GM10847 (cell line): ENCODE measurements around the gene SMDT1.
"Not testable (repeated sequence)": the region's sequence is repeated elsewhere in the genome, so short reads cannot be mapped to it uniquely, and the experiment has no call there.

Experiments
- POLR2A ChIP-seq: IDR thresholded peaks from 2 replicates; pipeline ENCODE4 v1.6.1; 2011; ENCODE audit not compliant: insufficient read length; ENCODE audit errors: extremely low read depth

Gene SMDT1

DNA sequence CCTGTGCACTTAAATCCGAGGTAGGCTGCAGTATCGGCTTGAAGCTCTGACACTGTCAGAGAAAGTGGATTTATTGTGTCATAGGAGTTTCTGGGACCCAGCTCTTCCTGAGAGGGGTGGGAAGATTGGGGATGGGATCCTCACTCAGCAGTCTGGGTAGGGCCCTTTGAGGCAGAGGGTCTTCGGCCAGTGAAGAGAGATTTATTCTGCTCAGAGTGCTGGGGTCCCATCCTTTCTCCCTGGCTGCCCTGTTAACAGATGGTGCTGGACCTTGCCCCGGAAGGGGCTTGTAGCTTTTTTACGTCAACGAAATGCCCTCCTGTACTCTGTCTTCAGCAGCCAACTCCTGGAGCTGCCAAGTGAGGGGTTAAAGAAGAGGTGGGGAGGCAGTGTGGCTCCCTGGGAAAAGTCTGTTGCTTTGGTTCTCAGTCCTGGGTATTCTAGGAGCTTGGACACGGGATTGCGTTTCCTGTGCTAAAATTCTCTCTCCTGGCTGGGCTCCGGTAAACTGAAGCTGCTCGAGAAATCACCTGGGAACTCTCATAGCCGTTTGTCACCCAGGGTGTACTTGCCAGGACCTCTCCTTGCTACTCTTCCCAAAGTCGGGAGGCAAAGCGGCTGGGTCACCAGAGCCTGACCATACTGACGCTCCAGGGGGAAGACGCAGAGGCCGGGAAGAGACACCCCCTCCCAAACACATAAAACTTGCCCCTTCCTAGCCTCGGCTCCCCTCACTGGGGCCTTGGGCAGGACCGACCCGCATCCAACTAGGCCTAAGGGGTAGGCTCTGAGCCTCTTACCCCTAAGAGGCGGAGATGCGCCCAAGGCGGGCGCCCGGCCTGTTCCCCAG, 806 bp upstream of the SMDT1 start:
- no peak for TF ChIP-seq POLR2A

DNA sequence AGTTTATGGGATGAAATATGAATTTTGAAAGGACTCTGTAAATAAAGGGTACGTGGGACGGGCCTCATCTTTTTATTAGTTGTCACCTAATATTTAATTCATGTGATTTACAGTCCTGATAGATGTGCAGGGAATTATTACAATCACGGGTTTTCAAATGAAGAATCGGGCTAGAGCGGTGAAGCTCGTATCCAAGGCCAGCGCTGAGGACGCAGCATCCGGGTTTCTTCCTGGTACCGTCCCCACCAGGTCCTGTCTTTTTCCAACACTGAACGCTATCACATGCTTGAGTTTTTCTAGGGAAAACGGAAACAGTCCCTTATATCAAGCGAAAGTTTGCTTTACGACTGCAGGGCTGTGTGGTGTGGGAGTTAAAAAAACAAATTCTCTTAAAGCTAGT, 787 bp downstream of the SMDT1 start:
- TF ChIP-seq POLR2A = no peak

DNA sequence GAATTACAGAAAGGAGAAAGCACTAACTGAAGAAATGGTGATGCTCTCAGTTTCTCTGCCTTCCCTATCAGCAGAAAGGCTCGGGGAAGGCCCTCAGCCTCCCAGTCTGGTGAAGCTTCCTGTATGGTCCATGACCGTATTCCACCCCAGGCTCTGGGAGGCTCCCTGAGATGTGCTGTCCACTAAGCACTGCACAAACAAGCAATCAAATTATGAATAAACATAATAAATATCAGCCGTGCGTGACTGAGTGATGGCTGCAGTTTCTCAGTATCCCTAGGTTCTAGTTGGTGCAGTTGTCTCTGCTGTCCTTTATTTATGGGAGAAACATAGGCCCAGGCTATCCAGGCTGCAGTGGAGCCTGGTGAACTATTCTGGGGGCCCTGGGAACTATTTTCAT, 3.6 kb downstream of the SMDT1 start:
- TF ChIP-seq POLR2A = no peak

DNA sequence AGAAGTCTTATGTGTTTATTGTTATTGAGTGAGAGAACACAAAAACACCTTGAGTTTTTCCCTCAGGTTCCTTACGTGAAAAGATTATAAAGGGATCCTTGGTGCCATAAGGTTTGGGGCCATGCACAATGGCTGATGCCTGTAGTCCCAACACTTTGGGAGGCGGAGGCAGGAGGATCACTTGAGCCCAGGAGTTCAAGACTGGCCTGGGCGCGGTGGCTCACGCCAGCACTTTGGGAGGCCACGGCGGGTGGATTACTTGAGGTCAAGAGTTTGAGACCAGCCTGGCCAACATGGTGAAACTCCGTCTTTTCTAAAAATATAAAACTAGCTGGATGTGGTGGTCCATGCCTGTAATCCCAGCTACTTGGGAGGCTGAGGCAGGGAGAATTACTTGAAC, 5.4 kb downstream of the SMDT1 start:
- no peak for TF ChIP-seq POLR2A

DNA sequence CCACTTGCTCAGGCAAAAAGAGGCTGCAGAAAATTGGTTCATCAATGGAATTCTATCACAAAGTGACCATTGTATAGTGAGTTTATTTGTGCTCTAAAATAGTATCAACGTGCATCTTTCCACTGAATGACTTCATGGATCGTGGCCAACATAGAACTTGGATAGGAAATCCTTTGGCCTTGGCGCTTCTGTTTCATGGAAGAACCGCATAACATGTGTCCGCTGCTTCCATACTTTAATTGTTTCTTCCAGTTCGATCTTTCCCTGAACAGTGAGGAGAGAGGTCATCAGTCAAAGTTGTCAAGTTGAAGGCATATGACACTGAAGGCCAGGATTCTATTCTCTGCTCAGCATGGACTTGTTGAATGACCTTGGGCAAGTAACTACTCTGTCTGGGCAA, 6.6 kb downstream of the SMDT1 start:
- no peak for TF ChIP-seq POLR2A

DNA sequence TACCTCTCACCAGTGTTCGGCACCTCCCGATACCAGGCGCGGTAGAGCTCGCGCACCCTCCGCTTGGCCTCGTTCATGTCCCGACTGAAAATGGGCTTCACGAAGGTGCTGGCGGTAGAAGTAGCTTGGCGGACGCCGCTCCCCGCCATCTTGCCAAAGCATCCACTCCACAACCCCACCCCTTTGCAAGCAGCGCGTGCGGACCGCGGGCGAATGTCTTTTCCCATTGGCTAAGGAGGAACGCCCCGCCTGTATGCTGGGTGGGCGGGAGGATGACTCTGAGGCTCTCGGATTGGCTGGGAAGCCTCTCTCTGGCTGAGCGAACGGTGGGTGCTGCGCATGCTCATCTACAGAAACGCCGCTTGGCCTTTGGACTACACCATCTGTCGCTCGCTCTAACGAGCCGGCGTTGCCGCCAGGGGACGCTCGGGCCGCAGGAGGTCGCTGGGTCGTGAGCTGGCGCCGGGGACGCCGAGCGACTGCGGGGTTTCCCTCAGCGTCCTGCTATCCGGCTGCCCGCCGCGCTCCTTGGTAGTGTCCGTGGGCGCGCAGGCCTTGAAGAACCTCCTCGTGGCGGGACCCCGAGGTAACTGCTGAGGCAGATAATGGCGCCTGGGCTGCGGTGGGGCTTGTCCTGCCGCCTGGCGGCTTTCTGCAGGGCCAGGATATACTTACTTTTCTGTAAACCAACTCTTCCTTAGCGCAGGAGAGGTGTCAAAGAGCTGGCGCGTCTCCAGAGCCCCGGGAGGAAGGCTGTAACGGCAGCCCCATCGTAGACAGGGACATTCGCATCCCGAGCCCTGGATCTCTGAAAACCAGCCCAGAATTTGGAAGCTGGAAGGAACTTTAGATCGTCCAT, 11.3 kb downstream of the SMDT1 start, which contains the start of gene NDUFA6:
TSS of gene NDUFA6 (minus strand) at position 177 of the 859 bp plus-strand sequence. CDS start at position 149, 28 bp downstream.
- peak; percentile 65 for TF ChIP-seq POLR2A

DNA sequence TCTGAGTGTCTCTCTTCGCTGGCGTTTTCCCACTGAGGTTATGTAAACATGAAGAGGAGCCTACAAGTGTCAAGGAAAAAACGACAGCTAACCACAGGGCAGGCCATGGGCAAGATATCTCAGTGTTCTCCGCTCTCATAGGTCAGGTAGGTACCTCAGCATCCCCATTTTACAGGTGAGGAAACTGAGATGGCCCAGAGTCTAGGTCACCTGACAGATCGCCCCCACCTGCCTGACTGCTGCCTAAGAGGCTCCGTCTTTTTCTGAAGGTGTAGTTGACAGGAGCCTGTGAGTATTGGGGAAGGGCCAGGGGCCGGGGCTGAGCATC, 11.9 kb downstream of the SMDT1 start:
- no peak for TF ChIP-seq POLR2A

DNA sequence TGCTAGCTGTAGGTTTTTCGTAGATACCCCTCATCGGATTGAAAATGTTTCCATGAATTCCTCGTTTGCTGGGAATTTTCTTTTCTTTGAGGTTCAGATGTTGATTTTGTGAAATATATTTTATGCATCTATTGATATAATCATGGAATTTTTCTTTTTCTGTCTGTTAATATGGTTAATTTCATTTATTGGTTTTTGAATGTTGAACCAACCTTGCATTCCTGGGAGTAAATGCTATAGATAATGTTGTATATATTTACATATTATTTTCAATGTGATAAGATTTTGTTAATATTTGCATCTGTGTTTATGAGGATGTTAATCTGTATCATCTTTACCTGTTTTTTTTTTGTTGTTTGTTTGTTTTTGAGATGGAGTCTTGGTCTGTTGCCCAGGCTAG, 21.7 kb downstream of the SMDT1 start:
- TF ChIP-seq POLR2A = no peak

DNA sequence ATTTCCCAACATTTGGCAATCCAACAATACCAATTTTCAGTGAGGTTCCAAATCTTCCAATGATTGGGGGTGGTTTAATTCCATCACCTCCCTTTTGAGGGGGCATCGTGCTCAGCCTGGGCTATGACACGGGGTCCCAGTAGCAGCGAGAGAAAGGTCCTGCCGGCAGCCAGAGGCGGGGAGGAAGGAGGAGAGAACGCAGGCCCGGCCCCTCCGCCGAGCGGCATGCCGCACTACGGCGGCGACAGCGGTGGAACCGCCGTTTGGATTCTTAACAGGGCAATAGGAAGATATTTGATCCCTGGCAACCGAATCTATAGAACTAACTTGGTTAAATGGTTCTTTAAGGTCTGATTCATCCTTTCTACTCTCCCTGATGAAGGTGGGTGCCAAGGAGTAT, 29.3 kb downstream of the SMDT1 start:
- TF ChIP-seq POLR2A = no peak

DNA sequence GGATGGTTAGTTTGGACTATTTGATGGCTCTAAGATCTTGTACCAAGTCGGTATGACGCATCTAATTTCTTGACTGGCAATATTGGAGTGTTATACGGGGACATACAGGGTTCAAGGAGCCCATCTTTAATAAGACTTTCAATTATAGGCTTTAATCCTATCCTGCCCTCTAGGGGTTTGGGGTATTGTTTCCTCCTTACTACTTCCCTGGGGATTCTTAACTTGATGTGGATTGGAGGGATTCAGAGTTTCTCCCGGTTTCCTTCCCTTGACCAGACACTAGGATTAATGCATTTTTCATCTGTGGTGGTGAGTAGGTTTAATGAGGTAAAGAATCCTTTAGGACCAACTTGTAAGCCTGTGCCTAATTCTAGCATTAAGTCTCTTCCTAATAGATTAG, 32.3 kb downstream of the SMDT1 start:
- TF ChIP-seq POLR2A = no peak

DNA sequence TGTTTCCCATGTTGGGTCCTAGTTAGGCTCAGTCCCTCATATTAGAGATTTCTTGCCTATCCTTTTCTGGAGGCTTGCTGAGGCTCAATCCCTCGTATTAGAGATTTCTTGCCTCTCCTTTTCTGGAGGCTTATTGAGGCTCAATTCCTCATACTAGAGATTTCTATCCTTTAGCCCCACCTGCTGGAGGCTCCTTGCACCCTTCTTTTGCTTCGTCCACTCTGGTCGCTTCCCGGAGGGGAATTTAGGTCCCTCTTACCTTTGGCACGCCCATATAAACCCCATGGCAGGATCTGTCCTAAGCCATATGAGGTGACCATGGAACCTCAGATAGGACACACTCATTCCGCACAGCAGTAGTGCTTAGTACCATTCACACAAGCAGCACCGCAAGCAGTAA, 35.2 kb downstream of the SMDT1 start:
- no peak for TF ChIP-seq POLR2A

DNA sequence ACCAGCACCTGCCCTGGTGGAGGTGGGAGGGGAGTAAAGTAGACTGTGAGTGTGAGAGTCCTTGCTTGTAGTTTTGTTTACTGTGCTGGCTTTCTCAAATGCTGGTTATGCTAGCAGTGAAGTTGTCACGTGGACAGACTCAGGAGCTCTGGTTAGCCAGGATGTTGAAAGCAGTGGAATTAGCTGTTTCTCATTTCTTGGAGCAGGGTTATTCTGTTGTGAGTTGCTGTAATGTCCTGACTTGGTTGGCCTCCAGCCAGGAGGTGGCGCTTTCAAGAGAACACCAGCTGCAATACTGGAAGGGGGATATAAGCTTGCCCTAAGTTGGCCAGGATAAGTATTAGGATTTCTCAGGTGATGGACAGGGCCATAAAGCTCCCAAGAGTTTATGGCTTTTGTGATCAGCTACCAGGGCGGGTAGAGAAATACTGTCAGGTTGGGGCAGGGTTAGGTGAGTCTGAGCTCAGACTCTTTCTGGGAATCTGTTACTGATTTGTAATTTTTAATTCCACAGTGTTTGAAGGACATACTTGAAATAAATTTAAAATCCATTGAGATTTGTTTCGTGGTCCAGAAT, 37.4 kb downstream of the SMDT1 start:
- no peak for TF ChIP-seq POLR2A

DNA sequence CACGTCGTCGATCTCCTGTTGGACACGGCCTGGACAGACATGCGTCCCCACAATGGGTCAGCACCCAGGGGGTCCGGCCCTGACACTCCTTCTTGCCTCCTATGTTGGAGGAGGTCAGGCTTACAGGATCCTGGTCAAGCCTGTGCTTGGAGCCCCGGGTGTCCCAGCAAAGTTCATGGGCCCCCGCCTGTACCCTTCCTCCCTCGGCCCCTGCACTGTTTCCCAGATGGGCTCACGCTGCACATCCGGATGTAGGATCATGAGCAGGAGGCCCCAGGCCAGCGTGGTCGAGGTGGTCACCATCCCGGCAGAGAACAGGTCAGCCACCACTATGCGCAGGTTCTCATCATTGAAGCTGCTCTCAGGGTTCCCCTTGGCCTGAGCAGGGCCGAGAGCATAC, 48.1 kb downstream of the SMDT1 start:
- TF ChIP-seq POLR2A = no peak

DNA sequence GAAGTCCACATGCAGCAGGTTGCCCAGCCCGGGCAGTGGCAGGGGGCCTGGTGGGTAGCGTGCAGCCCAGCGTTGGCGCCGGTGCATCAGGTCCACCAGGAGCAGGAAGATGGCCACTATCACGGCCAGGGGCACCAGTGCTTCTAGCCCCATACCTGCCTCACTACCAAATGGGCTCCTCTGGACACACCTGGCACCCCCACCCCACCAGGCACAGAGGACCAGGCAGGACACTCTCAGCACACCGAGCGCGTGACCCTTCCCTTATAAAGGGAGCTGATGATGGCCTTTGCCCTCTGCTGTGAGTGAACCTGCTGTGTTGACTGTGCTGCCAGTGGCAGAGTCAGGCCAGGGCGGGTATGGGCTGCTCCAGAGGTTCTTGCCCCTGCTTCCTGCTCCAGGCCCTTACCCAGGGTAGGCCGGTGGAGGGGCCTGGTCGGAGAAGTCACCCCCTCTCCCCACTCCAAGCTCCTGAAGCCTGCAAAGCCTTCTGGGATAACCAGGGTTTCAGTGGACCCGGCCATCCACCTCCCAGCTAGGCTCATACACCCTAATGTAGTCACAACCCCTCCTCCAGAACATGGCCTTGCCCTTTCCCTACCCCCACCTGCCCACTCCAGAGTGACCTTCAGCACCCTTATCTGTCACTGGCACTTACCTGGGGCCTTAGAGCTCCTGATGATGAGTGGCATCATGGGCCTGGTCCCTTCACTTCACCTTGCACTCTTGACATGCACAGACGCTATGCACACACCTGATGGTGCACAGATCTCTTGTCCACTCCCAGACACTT, 51.3 kb downstream of the SMDT1 start, which contains the start of gene CYP2D6:
TSS of gene CYP2D6 (minus strand) at position 172 of the 793 bp plus-strand sequence. CDS start at position 153, 19 bp downstream.
- not testable (repeated sequence) for TF ChIP-seq POLR2A

DNA sequence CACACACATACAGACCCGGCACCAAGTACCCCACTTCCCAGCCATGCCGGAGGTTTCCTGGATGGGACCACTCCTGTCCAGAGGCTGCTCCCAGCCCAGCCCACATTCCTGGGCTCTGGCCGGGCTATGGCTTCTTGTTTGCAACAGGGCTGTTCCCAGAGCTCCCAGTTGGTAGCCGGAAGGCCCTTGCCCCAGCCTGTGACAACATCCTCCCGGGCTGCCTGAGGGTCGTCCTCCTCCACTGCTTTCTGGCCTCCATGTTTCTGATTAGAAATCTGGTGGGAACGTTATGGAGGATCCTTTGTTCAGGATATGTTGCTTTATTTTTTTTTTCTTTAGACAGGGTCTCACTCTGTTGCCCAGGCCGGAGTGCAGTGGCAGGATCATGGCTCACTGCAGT, 52.1 kb downstream of the SMDT1 start:
- no peak for TF ChIP-seq POLR2A

DNA sequence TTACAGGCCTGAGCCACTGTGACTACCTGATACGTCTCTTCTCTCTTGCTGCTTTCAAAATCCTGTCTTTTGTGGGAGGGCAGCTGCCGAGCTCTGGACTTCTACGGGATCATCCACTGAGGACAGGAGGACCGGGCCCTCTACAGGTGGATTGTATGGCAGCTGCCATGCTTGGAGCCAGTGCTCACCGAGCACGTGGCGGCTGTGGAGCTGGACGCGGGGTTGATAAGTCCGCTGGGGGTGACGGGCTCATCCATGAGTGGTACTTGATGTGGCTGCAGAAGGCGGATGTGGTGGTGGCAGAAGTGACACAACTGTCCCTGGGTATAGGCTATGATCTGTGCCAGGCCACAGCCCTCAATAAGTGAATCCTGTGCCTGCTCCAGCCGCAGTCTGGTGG, 53.0 kb downstream of the SMDT1 start:
- TF ChIP-seq POLR2A = no peak
